HG03039 (cell line): ENCODE measurements around the gene FAM98B.
A peak's percentile ranks its signal among the peaks of the same experiment; 100 is the strongest.

Experiments
- ATAC-seq: cut with Tn5 transposase; IDR thresholded peaks from one replicate; pipeline ENCODE4 v1.9.1; 2021; ENCODE audit warnings: mild to moderate bottlenecking, moderate library complexity; ENCODE audit not compliant: unreplicated experiment

Gene FAM98B

GRCh38 chr15:38460543-38460942, 6.6 kb downstream of the FAM98B start:
- no peak for ATAC-seq

GRCh38 chr15:38461066-38461833, 7.3 kb downstream of the FAM98B start:
- ATAC-seq = no peak

GRCh38 chr15:38463893-38464292, 10.0 kb downstream of the FAM98B start:
- no peak for ATAC-seq

GRCh38 chr15:38464675-38465074, 10.7 kb downstream of the FAM98B start:
- no peak for ATAC-seq

GRCh38 chr15:38470816-38471215, 16.9 kb downstream of the FAM98B start:
- ATAC-seq = no peak

- no peak for ATAC-seq
Observed at GRCh38 chr15:38471974-38472373, 18.0 kb downstream of the FAM98B start.

- ATAC-seq = peak; percentile 95
Observed at GRCh38 chr15:38474155-38474757, 20.3 kb downstream of the FAM98B start.

GRCh38 chr15:38475361-38475760, 21.4 kb downstream of the FAM98B start:
- no peak for ATAC-seq

- no peak for ATAC-seq
Observed at GRCh38 chr15:38476120-38476519, 22.2 kb downstream of the FAM98B start.

GRCh38 chr15:38477637-38478036, 23.7 kb downstream of the FAM98B start:
- no peak for ATAC-seq

GRCh38 chr15:38479266-38479665, 25.3 kb downstream of the FAM98B start:
- ATAC-seq = no peak

- ATAC-seq = no peak
Observed at GRCh38 chr15:38479756-38480155, 25.8 kb downstream of the FAM98B start.

GRCh38 chr15:38481113-38481512, 27.2 kb downstream of the FAM98B start:
- ATAC-seq = no peak

GRCh38 chr15:38481761-38482160, 27.8 kb downstream of the FAM98B start:
- ATAC-seq = no peak

- no peak for ATAC-seq
Observed at GRCh38 chr15:38482572-38482971, 28.6 kb downstream of the FAM98B start.

- no peak for ATAC-seq
Observed at GRCh38 chr15:38486936-38487335, 33.0 kb downstream of the FAM98B start.

GRCh38 chr15:38487378-38487777, 33.5 kb downstream of the FAM98B start:
- ATAC-seq = no peak

GRCh38 chr15:38490242-38490922, 36.5 kb downstream of the FAM98B start:
- ATAC-seq = no peak

- ATAC-seq = no peak
Observed at GRCh38 chr15:38496151-38496550, 42.2 kb downstream of the FAM98B start.

- no peak for ATAC-seq
Observed at GRCh38 chr15:38499651-38500050, 45.7 kb downstream of the FAM98B start.

- no peak for ATAC-seq
Observed at GRCh38 chr15:38503496-38503895, 49.6 kb downstream of the FAM98B start.
